ENCODE measurements around the gene ITGB5. TPM values are rescaled to one million over a fixed set of nuclear protein-coding genes. Genes with fewer than 3 reads are reported as not detected.
A peak's percentile ranks its signal among the peaks of the same experiment; 100 is the strongest.

Gene ITGB5
- total RNA-seq, 4 donors from 2014 or later: 79.2 to 122 (median 110) TPM

GRCh38 chr3:124781476-124782376 is 105.4 kb downstream of the ITGB5 start:
- H3K27me3 ChIP-seq: no peaks in the 10 kb centered on the region
- H3K36me3 ChIP-seq: no peaks in the 10 kb centered on the region
- DNase-seq: peak in 1 of 2 donors; percentile 24
- 79 to 82% methylated on average over 8 of the region's 8 CpGs for WGBS, 2 donors
- H3K4me3 ChIP-seq (replicated peaks in 1 of 3): no peak overlapping the region
- peak overlapping the region; percentile 72 to 86 (median 78) for H3K27ac ChIP-seq
- TF ChIP-seq POLR2A (IDR thresholded peaks at IDR 0.05): no peak
- intact Hi-C loops (cut with DNase I): no loop called here
- peaks cover 56 to 74% of the 10 kb centered on the region in 2 donors for H3K4me1 ChIP-seq
- no peaks in the 10 kb centered on the region for H3K9me3 ChIP-seq

- no peaks in the 10 kb centered on the region for H3K36me3 ChIP-seq
- peaks cover 49 to 66% of the 10 kb centered on the region in 2 donors for H3K4me1 ChIP-seq
Observed at GRCh38 chr3:124780761-124781475, 106.2 kb downstream of the ITGB5 start.

GRCh38 chr3:124780356-124780755 is 106.8 kb downstream of the ITGB5 start:
- peak overlapping the region; percentile 72 to 86 (median 78) for H3K27ac ChIP-seq
- no peak overlapping the region for H3K4me3 ChIP-seq (replicated peaks in 1 of 3)
- peak; percentile 48 to 62 for DNase-seq
- no peak for TF ChIP-seq POLR2A (IDR thresholded peaks at IDR 0.05)
- TF ChIP-seq CTCF (IDR thresholded peaks at IDR 0.05): no peak
- peaks cover 49 to 62% of the 10 kb centered on the region in 2 donors for H3K4me1 ChIP-seq
- intact Hi-C loops (cut with DNase I): no loop called here
- H3K9me3 ChIP-seq: no peaks in the 10 kb centered on the region
- no peaks in the 10 kb centered on the region for H3K36me3 ChIP-seq
- 26 to 36% methylated on average over 8 of the region's 8 CpGs for WGBS, 2 donors
- no peaks in the 10 kb centered on the region for H3K27me3 ChIP-seq

More at GRCh38 chr3:124780761-124781475, 106.2 kb downstream of the ITGB5 start:
- Histone ChIP-seq H3K4me3 (replicated peaks in 1 of 3) (no peak overlapping the region), H3K27me3 (no peaks in the 10 kb centered on the region), H3K9me3 (no peaks in the 10 kb centered on the region), H3K27ac (peak overlapping the region; percentile 72 to 86 (median 78))
- intact Hi-C loops (cut with DNase I): no loop called here
- peak in 1 of 2 donors; percentile 13 for TF ChIP-seq POLR2A (IDR thresholded peaks at IDR 0.05)
- no peak for TF ChIP-seq CTCF (IDR thresholded peaks at IDR 0.05)
- WGBS, 2 donors: 50 to 62% methylated on average over 13 to 15 of the region's 15 CpGs
- peak; percentile 47 to 60 for DNase-seq

GRCh38 chr3:124779751-124780191 is 107.4 kb downstream of the ITGB5 start:
- no peaks in the 10 kb centered on the region for H3K9me3 ChIP-seq
- no peak for DNase-seq
- H3K27ac ChIP-seq: peak overlapping the region; percentile 72 to 86 (median 78)
- H3K36me3 ChIP-seq: no peaks in the 10 kb centered on the region
- H3K4me3 ChIP-seq (replicated peaks in 1 of 3): no peak overlapping the region
- intact Hi-C loops (cut with DNase I): no loop called here
- no peaks in the 10 kb centered on the region for H3K27me3 ChIP-seq
- no peak for TF ChIP-seq CTCF (IDR thresholded peaks at IDR 0.05)
- no peak for TF ChIP-seq POLR2A (IDR thresholded peaks at IDR 0.05)
- peaks cover 46 to 61% of the 10 kb centered on the region in 2 donors for H3K4me1 ChIP-seq
- WGBS, 2 donors: 81 to 100% methylated on average over 1 to 8 of the region's 9 CpGs

- Histone ChIP-seq H3K9me3 (no peaks in the 10 kb centered on the region), H3K4me3 (replicated peaks in 1 of 3) (no peak overlapping the region), H3K27me3 (no peaks in the 10 kb centered on the region), H3K27ac (peak overlapping the region in 2 of 3 donors; percentile 78 to 86), H3K36me3 (no peaks in the 10 kb centered on the region), H3K4me1 (peaks cover 48 to 62% of the 10 kb centered on the region in 2 donors)
- DNase-seq: no peak
- intact Hi-C loops (cut with DNase I): no loop called here
- TF ChIP-seq POLR2A (IDR thresholded peaks at IDR 0.05) (no peak), CTCF (IDR thresholded peaks at IDR 0.05) (no peak)
- WGBS, 2 donors: 93 to 97% methylated on average over 7 of the region's 7 CpGs
Observed at GRCh38 chr3:124779116-124779515, 108.0 kb downstream of the ITGB5 start.
